Inflammatory macrophage treated with lipopolysaccharide for 1 hour (primary cell): ENCODE data around the gene NFATC2IP.
"Not testable (repeated sequence)": the region's sequence is repeated elsewhere in the genome, so short reads cannot be mapped to it uniquely, and the experiment has no call there.

Experiments
- DNase-seq, 2 donors: peaks; one replicate each; pipeline ENCODE4 v3.0.0-alpha.2; 2020 to 2022

NFATC2IP gene

DNA sequence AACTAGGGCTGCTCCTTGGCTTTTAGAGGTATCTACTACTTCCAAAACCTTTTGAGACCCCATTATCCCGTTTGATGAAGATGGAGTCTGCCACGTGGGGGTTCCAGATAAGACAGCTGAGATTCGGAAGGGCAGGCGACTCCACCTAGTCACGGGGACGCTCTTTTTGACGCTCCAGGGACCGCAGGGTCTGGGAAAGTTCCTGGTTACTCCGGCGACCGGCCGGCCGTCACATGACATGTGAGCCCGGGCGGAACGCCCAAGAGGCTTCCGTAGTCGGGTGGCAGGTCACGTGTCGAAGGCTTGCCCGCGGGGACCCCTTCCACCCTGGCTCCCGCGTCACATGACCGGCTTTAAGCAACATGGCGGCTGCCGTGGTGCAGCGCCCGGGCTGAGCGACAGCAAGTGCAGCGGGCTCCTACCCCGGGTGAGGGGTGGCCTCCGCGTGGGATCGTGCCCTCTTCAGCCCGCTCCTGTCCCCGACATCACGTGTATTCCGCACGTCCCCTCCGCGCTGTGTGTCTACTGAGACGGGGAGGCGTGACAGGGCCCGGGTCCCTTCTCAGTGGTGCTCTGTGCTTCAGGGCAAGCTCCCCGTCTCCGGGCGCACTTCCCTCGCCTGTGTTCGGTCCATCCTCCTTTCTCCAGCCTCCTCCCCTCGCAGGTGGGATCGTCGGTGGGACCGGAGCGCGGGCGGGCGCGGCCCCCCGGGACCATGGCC, 23.9 kb downstream of the NFATC2IP start, which contains the start of gene SPNS1:
Gene SPNS1, plus strand, starts transcription at position 342 of the 721 bp plus-strand sequence. Its CDS starts 374 bp downstream, at position 716.
- peak; percentile 96 to 97 for DNase-seq

DNA sequence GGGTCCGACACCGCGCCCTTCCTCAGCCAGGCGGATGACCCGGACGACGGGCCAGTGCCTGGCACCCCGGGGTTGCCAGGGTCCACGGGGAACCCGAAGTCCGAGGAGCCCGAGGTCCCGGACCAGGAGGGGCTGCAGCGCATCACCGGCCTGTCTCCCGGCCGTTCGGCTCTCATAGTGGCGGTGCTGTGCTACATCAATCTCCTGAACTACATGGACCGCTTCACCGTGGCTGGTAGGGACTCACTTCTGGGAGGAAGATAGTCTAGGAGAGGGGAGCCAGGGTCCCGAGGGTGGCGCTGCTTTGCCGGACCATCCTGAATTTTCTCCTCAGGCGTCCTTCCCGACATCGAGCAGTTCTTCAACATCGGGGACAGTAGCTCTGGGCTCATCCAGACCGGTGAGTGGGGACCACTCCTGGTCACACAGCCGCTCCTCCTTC, 24.4 kb downstream of the NFATC2IP start:
- no peak for DNase-seq

DNA sequence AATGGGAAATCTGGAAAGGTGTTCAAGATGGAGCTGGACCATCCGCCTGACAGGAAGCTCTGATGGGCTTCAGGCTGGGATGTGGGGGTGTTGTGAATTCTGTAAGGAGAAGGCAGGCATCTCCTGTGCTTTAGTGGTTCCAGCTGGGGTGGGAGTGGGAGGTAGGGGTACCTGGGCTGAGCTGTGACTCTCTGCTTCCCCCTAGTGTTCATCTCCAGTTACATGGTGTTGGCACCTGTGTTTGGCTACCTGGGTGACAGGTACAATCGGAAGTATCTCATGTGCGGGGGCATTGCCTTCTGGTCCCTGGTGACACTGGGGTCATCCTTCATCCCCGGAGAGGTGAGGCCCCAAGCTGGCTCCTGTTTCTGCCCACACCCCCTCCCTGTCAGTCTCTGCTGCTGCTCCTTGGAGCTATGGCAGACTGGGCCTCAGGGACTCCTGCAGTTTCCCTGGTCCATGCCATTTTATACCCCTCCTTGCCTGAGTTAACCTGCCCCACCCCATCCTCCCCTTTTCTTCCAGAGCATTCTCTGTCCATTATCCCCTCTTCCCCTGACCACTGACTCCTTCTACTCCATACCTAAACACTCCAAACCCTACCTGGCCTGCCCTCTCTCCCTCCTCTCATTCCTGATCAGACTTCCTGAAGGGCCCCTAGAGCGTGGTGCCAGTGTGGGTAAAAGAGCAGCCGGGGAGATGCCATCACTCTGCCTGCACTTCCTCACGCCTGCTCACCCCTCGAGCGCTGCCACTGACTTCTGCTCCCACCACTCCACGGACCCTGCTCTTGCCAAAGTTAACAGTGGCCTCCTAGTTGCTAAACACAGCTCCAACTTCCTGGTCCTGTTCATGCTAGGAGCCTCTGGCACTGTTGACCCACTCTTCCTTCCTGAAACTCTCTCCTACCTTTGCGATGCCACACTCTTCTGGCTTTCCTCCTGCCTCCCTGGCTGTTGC, 27.2 kb downstream of the NFATC2IP start:
- peak in 1 of 2 donors; percentile 15 for DNase-seq

DNA sequence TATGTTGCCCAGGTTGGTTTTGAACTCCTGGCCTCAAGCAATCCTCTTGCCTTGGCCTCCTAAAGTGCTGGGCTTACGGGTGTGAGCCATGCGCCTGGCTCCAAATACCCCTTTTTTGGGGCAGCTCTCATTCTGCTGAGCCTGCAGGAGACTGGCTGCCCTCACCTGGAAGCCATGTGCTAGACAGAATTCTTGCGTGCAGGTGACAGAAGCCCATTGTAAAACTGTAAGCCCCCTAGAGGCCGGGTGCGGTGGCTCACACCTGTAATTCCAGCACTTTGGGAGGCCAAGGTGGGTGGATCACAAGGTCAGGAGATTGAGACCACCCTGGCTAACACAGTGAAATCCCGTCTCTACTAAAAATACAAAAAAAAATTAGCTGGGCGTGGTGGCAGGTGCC, 29.6 kb downstream of the NFATC2IP start:
- not testable (repeated sequence) for DNase-seq

DNA sequence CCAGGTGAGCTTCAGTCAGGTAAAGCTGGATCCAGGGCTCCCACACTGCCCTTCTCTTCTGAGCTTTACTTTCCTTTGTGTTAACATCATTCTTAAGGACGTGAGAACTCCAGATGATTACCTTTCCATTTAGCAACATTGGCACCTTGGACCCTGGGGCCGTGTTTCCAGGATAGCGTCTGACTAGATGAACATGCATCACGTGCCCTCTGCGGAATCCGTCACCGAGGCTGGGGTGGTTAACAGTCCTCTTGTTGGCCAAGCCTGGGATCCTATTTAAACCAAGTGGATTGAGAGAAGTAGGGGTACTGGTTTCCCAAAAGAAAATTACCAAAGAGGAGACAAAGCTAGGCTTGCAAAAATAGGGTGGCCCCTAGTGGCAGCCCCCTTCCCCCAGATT, 30.2 kb downstream of the NFATC2IP start:
- DNase-seq, result no peak

DNA sequence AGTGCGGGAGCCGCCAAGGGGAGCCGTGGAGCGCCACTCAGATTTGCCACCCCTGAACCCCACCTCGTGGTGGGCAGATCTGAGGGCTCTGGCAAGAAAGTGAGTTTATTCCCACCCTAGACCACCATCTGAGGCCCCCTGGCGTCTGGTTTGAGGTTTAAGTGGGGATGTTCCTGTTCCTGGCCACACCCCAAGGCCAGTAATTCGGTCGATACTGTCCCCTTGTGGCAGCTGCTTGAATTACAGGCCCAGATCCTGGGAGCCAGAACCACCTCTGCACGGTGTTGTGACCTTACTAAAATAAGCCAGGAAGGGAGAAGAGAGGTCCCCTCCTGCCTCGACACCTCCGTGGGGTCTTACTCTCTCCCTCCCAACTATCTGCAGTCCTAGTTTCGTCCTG, 30.8 kb downstream of the NFATC2IP start:
- DNase-seq, result peak; percentile 51 to 87

DNA sequence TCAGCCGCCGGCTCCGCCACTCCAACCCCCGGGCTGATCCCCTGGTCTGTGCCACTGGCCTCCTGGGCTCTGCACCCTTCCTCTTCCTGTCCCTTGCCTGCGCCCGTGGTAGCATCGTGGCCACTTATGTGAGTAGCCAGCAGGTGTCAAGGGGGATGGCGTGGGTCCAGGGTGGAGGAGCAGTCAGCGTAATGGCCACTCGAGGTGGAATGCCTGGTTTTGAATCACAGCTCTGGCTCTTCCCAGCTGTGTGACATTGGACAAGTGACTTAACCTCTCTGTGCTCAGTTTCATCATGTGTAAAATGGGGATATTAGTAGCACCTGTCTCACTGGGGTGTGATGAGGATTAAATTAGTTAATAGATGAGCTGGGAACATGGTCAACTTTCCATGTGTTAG, 31.7 kb downstream of the NFATC2IP start:
- DNase-seq, result no peak

DNA sequence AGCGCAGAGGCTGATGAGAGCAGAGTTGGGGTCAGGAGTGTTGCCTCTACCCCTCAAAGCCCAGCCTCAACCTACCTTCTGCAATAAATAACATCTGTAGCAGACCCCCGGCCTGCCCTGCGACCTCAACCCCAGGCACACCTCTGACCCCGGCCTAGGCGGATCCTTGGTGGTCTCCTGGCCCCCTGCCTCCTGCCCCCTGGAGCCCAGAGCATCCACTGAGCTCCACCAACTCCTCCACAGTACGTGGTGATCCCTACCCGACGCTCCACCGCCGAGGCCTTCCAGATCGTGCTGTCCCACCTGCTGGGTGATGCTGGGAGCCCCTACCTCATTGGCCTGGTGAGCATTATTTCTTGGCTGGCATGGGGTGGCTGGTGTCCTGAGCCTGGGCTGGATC, 32.2 kb downstream of the NFATC2IP start:
- DNase-seq, result no peak

DNA sequence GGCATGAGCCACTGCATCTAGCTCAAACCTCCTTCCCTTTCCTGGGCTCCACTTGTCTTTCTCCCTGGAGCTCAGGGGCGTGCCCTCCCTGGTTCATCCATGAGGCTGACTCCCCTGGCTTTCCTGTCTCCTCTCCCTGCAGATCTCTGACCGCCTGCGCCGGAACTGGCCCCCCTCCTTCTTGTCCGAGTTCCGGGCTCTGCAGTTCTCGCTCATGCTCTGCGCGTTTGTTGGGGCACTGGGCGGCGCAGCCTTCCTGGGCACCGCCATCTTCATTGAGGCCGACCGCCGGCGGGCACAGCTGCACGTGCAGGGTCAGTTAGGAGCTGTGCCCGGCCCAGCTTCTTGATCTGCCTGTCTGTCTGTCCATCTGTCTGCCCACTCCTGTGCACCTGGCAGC, 32.9 kb downstream of the NFATC2IP start:
- no peak for DNase-seq

DNA sequence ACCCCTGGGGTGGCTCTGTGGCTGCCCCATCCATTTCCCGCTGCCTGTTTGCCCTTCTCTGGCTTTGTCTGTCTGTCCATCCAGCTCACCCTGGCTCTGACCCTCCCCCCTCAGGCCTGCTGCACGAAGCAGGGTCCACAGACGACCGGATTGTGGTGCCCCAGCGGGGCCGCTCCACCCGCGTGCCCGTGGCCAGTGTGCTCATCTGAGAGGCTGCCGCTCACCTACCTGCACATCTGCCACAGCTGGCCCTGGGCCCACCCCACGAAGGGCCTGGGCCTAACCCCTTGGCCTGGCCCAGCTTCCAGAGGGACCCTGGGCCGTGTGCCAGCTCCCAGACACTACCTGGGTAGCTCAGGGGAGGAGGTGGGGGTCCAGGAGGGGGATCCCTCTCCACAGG, 33.4 kb downstream of the NFATC2IP start:
- DNase-seq, result no peak

DNA sequence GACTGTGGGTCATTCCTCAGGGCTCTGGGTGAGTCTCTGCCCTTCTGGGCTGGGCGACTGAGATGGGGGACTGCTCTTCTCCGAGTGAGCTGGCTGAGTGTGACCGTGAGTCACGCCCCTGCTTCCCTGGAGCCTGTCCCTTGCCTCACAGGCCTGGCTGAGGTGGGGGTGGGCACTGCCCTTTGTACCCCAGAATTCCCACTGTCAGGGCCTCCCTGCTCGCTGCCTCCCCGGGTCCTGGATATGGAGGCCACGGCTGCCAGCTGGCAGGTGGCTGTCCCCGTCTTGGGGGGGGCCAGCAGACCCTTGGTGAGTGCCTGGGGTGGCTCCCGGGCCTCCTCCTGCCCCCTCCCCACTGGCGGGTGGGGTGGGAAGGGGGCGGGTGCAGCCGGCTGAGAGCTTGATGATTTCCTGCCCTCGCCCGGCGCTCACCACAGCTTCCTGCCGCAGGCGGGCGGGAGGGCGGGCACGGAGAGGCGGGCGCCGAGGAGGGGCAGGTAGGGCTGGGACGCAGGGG, 33.9 kb downstream of the NFATC2IP start, which contains the start of gene LAT:
Gene LAT, plus strand, starts transcription at position 434 of the 517 bp plus-strand sequence. CDS start 366 bp downstream, outside the sequence.
- DNase-seq, result peak; percentile 55 to 88

DNA sequence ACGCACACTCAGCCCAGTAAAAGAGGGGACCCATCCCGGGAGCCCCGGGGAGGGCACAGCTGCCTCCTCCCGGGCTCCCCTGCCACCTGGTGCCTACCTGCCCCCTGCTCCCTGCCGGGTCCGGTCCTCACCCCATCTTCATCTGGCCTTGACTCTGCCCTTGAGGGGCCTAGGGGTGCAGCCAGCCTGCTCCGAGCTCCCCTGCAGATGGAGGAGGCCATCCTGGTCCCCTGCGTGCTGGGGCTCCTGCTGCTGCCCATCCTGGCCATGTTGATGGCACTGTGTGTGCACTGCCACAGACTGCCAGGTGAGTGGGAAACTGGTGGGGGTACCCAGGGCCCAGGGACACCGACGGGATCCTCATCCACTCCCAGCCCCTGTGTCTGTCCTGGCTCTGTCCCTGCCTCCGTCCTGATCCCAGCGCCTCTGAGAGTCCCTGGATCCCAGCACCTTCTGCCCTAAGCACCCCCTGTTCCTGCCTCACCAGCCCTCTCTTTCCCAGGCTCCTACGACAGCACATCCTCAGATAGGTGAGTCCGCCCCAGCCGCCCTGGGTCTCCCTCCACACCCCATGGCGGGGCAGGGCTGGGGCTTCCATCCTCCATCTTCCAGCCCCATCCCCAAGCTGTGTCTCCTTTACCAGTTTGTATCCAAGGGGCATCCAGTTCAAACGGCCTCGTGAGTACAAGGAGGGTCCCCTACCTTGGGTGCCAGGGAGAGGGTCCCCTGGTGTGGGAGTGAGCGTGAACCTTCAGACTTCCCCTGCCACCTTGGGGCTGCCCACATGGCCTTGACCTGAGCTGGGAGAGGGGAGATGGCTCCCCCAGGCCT, 34.7 kb downstream of the NFATC2IP start:
- DNase-seq, result no peak

DNA sequence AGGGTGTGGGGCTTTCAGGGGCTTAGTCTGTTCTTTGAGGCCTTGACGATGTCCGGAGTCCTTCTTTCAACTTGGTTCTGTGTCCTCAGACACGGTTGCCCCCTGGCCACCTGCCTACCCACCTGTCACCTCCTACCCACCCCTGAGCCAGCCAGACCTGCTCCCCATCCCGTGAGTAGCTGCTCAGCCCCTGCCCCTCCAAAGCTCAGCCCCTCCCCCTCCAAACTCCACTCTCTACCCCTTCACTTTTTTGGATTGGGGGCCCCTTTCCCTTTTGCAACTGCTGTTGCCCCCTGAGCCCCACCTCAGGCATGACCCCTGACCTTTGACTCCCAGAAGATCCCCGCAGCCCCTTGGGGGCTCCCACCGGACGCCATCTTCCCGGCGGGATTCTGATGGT, 35.3 kb downstream of the NFATC2IP start:
- DNase-seq, result no peak

DNA sequence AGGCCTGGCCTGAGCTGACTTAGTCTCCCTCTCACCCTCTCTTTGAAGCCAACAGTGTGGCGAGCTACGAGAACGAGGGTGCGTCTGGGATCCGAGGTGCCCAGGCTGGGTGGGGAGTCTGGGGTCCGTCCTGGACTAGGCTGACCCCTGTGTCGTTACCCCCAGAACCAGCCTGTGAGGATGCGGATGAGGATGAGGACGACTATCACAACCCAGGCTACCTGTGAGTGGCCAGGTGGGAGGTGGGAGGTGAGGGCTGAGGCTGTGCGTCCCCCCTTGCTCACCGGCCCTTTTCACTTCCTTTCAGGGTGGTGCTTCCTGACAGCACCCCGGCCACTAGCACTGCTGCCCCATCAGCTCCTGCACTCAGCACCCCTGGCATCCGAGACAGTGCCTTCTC, 35.8 kb downstream of the NFATC2IP start:
- DNase-seq, result no peak

DNA sequence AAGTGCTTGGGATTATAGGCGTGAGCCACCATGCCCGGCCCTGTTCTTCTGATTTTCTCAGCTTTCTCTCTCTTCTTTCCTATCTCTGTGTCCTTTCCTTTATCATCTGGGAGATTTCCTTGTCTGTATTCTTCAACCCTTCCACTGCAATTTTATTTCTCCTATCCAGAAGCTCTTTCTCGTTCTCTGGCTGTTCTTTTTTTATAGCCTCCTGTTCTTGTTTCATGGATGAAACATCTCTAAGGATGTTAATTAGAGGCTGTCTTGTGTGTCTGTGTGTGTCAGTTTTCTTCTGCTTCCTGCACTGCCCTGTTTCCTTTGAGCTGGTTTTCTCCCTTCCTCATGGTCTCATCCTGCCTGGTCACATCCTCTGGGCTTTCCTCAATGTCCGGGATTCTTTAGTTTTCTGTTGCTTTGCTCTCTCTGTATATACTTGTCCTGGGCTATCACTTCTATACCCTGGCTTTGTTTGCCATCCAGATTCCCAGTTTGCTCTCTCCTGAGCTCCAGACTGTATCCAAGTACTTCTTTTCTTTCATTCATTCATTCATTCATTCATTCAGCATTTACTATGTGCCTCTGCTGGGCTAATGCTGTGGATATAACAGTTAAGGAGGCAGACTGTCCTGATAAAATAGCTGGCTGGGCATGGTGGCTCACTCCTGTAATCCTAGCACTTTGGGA, 36.6 kb downstream of the NFATC2IP start:
- DNase-seq, result no peak

DNA sequence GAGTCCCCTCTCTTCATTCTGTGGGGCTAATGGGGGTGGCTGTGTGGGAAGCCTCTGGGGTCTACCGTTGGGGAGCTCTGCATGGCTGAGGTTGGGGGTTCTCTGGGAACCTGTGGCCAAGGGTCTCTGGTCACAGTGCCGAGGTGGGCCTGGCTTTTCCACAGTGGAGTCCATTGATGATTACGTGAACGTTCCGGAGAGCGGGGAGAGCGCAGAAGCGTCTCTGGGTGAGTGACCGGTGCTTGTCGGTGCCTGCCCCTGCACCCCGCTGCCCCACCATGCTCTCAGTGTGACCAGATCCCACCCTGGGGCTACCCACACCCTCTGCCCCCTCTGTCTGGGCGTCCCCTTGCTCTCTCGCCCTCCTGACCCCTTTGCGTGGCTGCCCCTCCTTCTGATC, 38.6 kb downstream of the NFATC2IP start:
- DNase-seq, result no peak

DNA sequence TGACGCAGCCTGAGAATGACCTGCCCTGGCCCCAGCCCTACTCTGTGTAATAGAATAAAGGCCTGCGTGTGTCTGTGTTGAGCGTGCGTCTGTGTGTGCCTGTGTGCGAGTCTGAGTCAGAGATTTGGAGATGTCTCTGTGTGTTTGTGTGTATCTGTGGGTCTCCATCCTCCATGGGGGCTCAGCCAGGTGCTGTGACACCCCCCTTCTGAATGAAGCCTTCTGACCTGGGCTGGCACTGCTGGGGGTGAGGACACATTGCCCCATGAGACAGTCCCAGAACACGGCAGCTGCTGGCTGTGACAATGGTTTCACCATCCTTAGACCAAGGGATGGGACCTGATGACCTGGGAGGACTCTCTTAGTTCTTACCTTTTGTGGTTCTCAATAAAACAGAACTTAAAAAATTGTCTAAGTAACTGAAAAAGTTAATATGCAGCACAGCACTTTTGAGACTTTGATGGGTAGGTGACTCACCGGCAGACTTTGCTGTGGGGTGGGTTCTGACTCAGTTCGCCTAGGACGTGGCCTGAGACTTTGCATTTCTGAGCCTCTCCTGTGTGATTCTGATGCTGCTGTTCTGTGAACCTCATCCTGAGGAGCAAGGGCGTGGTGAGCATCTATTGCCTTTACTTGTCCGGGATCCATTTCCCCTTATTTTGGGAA, 39.8 kb downstream of the NFATC2IP start:
- DNase-seq, result no peak

DNA sequence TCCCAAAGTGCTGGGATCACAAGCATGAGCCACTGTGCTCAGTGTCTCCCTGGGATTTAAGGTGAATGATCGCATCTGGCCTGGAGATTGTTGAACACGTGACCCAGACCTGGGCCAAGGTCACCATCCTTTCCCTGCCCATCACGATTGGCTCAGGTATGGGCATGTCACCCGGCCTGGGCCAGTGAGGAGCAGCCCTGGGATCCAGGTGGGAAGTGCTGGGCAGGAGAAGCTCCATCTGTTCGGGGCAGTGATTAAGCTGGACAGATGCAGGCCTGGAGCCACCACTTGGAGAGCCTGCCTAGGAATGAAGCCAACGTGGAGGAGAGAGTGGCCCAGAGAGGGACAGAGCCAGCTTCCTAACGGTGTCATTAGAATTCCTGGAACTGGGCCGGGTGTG, 41.0 kb downstream of the NFATC2IP start:
- no peak for DNase-seq

DNA sequence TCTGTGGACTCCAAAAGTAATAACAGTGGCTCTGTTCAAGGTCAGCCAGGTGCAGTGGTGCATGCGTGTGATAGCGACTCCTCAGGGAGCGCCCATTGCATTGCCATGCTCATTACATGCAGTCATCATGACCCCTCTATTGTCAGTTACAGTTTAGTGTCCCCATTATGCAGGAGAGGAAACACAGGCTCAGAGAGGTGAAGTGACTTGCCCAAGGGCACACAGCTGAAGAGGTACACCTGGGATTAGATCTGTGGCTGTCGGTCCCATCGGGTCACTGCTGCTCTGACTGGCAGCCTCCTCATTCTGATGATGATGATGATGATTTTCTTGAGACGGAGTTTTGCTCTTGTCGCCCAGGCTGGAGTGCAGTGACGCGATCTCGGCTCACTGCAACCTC, 41.8 kb downstream of the NFATC2IP start:
- no peak for DNase-seq

DNA sequence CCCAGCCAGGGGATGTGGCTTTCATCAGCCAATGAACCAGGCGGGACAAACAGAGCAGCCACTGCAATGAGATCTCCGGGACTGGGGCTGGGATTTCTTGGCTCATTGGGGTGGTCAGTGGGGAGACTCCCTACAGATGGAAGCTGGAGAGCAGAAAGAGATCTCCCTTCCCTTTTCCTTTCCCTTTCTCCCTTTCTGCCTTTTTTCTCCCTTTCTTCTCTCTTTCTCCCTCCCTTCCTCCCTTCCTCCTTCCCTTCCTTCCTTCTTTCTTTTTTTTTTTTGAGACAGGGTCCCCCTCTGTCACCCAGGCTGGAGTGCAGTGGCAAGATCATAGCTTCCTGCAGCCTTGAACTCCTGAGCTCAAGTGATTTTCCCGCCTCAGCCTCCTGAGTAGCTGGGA, 48.1 kb downstream of the NFATC2IP start:
- no peak for DNase-seq

DNA sequence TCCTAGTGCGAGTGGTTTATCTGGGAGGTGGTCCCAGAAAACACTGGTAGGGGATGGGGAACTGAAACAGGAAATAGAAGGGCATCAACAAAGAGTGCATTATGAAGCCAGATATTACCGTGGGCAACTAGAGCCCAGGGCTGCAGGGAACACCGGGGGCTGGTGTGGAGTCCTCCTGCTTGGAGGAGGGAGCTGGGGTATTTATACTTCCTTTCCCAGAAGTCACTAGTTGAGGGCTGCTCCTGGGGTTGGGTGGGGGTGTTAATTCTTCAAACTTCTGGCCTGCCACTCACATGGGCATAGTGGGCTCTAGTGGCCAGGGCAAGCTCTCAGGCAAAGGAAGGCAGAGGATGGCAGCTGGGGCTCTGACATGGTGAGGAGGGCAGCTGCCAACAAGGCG, 48.8 kb downstream of the NFATC2IP start:
- no peak for DNase-seq
